NCI-H2227 treated with DMSO at 0.1 percent for 48 hours (cell line): ENCODE measurements around the gene HIVEP3.
"Not testable (repeated sequence)": the region's sequence is repeated elsewhere in the genome, so short reads cannot be mapped to it uniquely, and the experiment has no call there.

Experiments used
- DNase-seq: peaks from one replicate; lab custom pipeline; 2025; lab: John Stamatoyannopoulos, UW

Gene HIVEP3

GRCh38 chr1:41918450-41919043, at the start of gene HIVEP3:
TSS of gene HIVEP3 (minus strand) at chr1:41918922.
- peak; percentile 58 for DNase-seq

GRCh38 chr1:41964400-41964799, 45.7 kb upstream of the HIVEP3 start:
- no peak for DNase-seq

GRCh38 chr1:41963636-41964035, 44.9 kb upstream of the HIVEP3 start:
- DNase-seq = no peak

GRCh38 chr1:41958015-41958673, 39.4 kb upstream of the HIVEP3 start:
- DNase-seq = no peak

- DNase-seq = no peak
These were observed 38.8 kb upstream of the HIVEP3 start for GRCh38 chr1:41957568-41957967.

- DNase-seq = peak; percentile 14
These were observed 36.9 kb upstream of the HIVEP3 start for GRCh38 chr1:41955461-41956159.

GRCh38 chr1:41954533-41954944, 35.8 kb upstream of the HIVEP3 start:
- DNase-seq = no peak

- DNase-seq = no peak
These were observed 34.6 kb upstream of the HIVEP3 start for GRCh38 chr1:41953291-41953690.

GRCh38 chr1:41952208-41952607, 33.5 kb upstream of the HIVEP3 start:
- DNase-seq = no peak

- DNase-seq = not testable (repeated sequence)
These were observed 32.8 kb upstream of the HIVEP3 start for GRCh38 chr1:41951492-41951891.

GRCh38 chr1:41950820-41951219, 32.1 kb upstream of the HIVEP3 start:
- no peak for DNase-seq

- not testable (repeated sequence) for DNase-seq
These were observed 27.2 kb upstream of the HIVEP3 start for GRCh38 chr1:41945946-41946345.

GRCh38 chr1:41943717-41944116, 25.0 kb upstream of the HIVEP3 start:
- DNase-seq = no peak

GRCh38 chr1:41942278-41942677, 23.6 kb upstream of the HIVEP3 start:
- no peak for DNase-seq

- DNase-seq = no peak
These were observed 22.7 kb upstream of the HIVEP3 start for GRCh38 chr1:41941381-41941780.

GRCh38 chr1:41939194-41939593, 20.5 kb upstream of the HIVEP3 start:
- DNase-seq = no peak

- DNase-seq = no peak
These were observed 17.4 kb upstream of the HIVEP3 start for GRCh38 chr1:41936107-41936506.

- no peak for DNase-seq
These were observed 16.5 kb upstream of the HIVEP3 start for GRCh38 chr1:41935226-41935625.

GRCh38 chr1:41933106-41933505, 14.4 kb upstream of the HIVEP3 start:
- DNase-seq = no peak

GRCh38 chr1:41931578-41931977, 12.9 kb upstream of the HIVEP3 start:
- no peak for DNase-seq

- DNase-seq = no peak
These were observed 8.4 kb upstream of the HIVEP3 start for GRCh38 chr1:41927118-41927517.

- peak; percentile 55 for DNase-seq
These were observed 7.0 kb upstream of the HIVEP3 start for GRCh38 chr1:41925712-41926111.

GRCh38 chr1:41924911-41925310, 6.2 kb upstream of the HIVEP3 start:
- DNase-seq = no peak
